ENCODE data around the gene TRIM10.

- TF ChIP-seq CREB1 (IDR thresholded peaks at IDR 0.05; ENCODE audit: low read depth) (no peak), RAD21 (IDR thresholded peaks at IDR 0.05; ENCODE audit: low read depth) (no peak), YY1 (IDR thresholded peaks at IDR 0.05; ENCODE audit: low read depth) (no peak), FOXM1 (IDR thresholded peaks at IDR 0.05; ENCODE audit: borderline replicate concordance, low read depth) (no peak)
Measured at GRCh38 chr6:30152016-30152673, 8.9 kb downstream of the TRIM10 start.

Data from Ishikawa (cell line).